NCI-H146 treated with DMSO at 0.1 percent for 48 hours (cell line): ENCODE measurements around the gene UTY.
"Not testable (repeated sequence)": the region's sequence is repeated elsewhere in the genome, so short reads cannot be mapped to it uniquely, and the experiment has no call there.

Experiments used
- DNase-seq: peaks from one replicate; lab custom pipeline; 2025; ENCODE audit not compliant: unreplicated experiment; lab: John Stamatoyannopoulos, UW

Gene UTY

DNA sequence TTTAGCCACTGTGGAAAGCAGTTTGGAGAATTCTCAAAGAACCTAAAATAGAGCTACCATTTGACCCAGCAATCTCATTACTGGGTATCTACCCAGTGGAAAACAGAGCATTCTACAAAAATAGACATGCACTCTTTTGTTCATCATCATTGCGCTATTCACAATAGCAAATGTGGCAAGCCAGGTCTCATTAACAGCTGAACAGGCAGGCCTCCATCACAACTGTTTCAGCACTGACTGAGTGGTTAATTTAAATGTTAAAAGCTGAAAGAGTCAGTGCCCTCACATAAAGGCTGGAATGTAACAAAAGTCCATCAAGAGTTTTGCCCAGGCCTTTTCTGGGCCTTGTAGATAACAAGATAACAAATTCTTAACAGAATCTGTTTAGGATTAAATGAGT is 166.9 kb downstream of the UTY start:
- no peak for DNase-seq

DNA sequence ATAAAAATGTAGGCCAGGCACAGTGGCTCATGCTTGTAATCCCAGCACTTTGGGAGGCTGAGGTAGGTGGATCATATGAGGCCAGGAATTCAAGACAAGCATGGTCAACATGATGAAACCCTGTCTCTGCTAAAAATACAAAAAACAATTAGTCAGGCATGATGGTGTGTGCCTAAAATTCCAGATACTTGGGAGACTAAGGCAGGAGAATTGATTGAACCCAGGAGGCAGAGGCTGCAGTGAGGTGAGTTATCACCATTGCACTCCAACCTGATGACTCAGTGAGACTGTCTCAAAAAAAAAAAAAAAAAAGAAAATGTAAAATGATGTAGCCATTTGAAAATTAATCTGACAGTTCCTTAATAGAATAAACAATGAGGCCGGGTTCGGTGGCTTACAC is 171.9 kb downstream of the UTY start:
- no peak for DNase-seq

- no peak for DNase-seq
These were observed 179.0 kb downstream of the UTY start for GRCh38 chrY:13300795-13301194.

GRCh38 chrY:13299411-13299810 is 180.4 kb downstream of the UTY start:
- DNase-seq = no peak

DNA sequence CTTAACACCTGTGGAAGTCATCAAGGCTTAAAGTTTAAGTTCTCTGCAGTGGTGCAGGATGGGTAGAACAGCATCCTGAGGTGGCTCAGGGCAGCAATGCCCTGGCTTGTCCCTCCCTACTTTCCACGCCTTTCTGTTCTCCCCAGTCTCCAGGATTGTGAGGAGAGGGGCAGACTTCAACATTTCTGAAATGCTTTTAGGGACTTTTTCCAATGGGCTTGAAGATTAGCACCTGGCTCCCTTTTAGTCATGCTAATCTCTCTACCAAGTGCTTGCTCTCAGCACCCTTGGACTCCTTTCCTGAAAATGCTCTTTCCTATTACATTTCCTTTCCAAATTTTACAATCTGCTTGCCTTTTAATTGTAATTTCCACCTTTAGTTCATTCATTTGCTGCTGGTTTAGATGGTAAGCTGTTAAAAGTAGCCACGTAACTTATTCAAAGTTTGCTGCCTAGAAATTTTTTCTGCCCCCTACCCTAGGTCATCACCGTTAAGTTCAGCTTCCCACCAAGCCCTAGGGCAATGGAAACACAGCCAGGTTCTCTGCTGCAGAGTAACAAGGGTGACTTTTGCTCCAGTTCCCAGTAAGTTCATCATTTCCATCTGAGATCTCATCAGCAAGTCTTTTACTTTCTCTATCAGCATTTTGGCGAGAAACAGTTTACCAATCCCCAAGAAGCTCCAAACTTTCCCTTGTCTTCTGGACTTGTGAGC is 183.5 kb downstream of the UTY start:
- DNase-seq = no peak

DNA sequence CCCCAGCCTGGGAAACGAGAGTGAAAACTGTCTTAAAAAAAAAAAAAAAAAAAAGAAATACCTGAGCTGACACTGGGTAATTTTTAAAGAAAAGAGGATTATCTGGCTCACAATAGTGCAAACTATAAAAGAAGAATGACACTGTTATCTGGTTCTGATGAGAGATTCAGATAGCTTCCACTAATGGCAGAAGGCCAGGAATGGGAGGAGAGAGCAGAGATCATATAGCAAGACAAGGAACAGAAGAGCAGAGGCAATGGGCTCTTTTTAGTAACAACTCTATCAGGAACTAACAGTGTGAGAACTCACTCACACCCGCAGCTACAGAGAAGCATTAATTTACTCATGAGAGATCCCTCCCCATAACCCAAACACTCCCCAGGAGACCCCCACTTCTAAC is 184.8 kb downstream of the UTY start:
- no peak for DNase-seq

DNA sequence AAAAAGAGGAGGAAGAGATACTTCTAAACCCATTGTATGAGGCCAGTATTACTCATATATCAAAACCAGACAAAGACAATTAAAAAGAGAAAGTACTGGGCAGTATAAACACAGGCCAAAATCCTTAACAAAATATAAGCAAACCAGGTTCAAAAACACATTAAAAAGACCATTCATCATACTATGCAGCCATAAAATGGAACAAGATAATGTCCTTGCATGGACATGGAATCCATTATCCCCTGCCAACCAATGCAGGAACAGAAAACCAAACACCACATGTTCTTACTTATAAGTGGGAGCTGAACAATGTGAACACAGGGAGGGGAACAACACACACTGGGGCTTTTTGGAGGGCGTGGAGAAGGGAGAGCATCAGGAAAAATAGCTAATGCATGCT is 188.6 kb downstream of the UTY start:
- no peak for DNase-seq

DNA sequence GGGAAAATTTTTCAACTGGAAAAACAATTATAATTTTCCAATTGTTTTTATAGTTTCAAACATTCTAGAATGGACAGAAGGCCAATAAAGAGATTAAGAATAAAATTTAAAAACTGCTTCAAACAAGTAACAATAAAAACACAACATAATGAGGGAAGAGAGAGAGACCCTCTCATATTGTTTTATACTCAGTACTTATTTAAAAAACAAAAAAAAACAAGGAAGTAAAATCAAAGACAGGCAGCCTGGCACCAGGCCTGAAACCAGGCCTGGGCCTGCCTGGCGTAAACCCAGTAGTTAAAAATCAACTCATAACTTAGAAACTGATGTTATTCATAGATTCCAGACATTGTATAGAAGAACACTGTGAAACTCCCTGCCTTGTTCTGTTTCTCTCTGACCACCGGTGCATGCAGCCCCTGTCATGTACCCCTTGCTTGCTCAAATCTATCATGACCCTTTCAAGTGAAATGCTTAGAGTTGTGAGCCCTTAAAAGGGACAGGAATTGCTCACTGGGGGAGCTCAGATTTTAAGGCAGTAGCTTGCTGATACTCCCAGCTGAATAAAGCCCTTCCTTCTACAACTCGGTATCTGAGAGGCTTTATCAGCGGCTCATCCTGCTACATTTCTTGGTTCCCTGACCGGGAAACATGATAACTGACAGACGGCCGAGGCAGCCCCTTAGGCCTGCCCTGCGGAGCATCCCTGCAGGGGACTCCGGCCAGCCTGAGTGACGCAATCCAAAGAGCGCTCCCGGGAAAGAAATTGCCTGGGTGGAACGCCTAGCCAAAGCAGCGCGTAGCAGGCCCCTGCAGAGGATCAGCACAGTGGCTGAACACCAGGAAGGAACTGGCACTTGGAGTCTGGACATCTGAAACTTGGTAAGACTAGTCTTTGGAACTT is 197.4 kb downstream of the UTY start:
- DNase-seq = not testable (repeated sequence)

DNA sequence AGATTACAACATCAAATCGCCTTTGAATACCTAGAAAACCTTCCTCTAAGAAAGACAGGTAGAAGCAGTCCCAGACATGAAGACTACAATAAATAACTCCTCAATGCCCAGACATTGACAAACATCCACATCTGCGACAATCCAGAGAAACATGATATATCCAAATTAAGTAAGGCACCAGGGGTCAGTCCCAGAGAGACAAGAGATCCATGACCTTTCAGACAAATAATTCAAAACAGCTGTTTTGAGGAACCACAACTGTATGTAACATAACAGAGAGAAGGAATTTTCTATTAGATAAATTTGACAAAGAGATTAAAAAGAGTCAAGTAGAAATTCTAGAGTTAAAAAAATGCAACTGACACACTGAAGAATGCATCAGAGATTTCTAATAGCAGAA is 200.3 kb downstream of the UTY start:
- no peak for DNase-seq

- no peak for DNase-seq
These were observed 208.1 kb downstream of the UTY start for GRCh38 chrY:13271706-13272105.

- DNase-seq = not testable (repeated sequence)
These were observed 225.8 kb downstream of the UTY start for GRCh38 chrY:13253941-13254440.

DNA sequence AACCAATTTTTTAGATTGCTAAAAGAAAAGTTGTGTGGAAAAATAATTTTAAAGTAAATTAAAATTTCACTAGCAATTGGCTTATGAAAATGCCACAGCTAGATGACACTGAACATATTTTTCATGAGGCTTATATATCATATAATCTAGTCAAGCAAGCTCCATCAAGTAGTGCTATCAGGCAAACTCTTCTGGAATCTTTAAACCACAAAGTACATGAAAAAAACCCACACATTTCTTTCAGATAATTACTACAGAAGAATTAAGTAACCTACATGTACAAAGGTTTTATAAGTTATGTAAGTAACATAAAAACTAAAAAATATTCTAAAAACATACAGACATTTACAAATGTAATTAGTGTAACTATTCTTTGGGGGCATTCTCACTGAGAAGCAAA is 229.4 kb downstream of the UTY start:
- no peak for DNase-seq

- no peak for DNase-seq
These were observed 236.1 kb downstream of the UTY start for GRCh38 chrY:13243716-13244115.

- no peak for DNase-seq
These were observed 245.9 kb downstream of the UTY start for GRCh38 chrY:13233901-13234300.

- DNase-seq = no peak
These were observed 246.7 kb downstream of the UTY start for GRCh38 chrY:13233118-13233517.

- DNase-seq = no peak
These were observed 252.4 kb downstream of the UTY start for GRCh38 chrY:13227354-13227953.

- DNase-seq = no peak
These were observed 268.7 kb downstream of the UTY start for GRCh38 chrY:13210961-13211646.

- DNase-seq = no peak
These were observed 274.6 kb downstream of the UTY start for GRCh38 chrY:13205214-13205613.
